GM12872 (cell line): ENCODE data around the gene CCNL1.

Experiments used
- CTCF ChIP-seq: IDR thresholded peaks from 3 replicates; pipeline ENCODE4 v1.5.1; 2011; ENCODE audit warnings: low read depth, mild to moderate bottlenecking, low read length, moderate library complexity; ENCODE audit not compliant: insufficient read depth

CCNL1 gene

GRCh38 chr3:157159762-157160657 is at the start of gene CCNL1:
TSS of gene CCNL1 (minus strand) at chr3:157160147. CDS start at chr3:157160094, 53 bp downstream.
- TF ChIP-seq CTCF, result no peak

GRCh38 chr3:157204880-157205279 is 44.9 kb upstream of the CCNL1 start:
- TF ChIP-seq CTCF, result no peak

DNA sequence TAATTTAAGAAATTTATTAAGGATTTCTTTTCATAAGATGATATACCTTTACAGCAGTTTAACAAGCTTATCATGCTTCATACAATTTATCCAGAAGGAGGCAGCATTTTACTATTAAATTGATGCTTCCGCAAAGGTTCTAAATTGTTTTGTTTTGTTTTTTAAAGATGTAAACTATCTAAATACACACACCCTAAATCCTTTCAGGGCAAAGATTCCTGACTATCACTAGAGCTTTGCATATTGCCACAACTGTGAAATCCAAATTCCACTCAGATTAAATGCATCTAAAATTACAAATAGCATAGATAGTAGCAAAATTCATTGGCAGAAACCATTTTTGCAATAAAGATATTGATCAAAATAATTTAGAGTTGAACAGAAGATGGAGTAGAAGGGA is 44.5 kb upstream of the CCNL1 start:
- no peak for TF ChIP-seq CTCF

- peak; percentile 62; the same call in 2 of the 3 replicates for TF ChIP-seq CTCF
These were observed 41.8 kb upstream of the CCNL1 start for GRCh38 chr3:157201648-157202278.

DNA sequence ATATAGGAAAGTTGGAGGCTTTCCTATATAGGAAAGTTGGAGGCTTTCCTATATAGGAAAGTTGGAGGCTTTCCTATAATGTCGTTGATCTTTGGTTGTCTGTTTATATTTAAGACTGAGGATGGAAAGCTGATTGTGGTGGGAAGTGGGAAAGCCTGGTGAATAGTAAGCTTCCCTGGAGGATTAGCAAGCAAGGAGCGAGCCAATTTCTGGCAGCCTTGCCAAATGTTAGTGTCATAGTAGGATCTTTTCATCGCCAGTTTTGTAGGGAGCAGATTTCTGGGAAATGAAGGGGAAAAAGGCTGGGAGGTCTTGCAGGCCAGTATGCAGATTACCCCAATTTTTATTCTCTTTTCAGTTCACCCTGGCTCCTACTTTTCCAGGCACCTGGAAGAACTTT is 39.9 kb upstream of the CCNL1 start:
- no peak for TF ChIP-seq CTCF

- no peak for TF ChIP-seq CTCF
These were observed 36.0 kb upstream of the CCNL1 start for GRCh38 chr3:157195965-157196364.

DNA sequence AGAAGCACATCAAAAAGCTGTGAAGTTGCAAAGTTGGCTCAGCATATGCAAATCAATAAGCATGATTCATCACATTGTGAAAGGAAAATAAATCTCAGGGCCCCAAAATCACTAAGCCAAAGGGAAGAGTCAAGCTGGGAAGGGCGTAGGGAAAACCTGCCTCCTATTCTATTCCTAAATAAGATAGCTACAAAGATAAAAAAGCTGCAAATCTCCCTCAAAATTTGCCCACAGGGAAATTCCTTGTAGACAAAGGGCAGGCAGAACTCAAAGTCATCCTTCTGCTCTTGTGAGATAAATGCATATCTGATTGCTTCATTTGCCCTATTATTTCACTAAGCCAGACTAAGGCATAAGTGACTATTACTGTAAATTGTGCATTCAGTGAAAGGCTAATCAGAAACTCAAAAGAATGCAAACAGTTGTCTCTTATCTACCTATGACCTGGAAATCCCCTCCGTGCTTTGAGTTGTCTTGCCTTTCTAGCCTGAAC is 30.5 kb upstream of the CCNL1 start:
- no peak for TF ChIP-seq CTCF
